Endothelial cell of umbilical vein (primary cell): ENCODE measurements around the gene DCUN1D1. TPM values are rescaled to one million over a fixed set of nuclear protein-coding genes. Genes with fewer than 3 reads are reported as not detected.

ENCODE experiments used
- BruUV-seq: library from RNA; stranded (reverse); fragments of 400-500 nt; replicated peaks from 2 replicates; lab custom pipeline; 2021; lab: Mats Ljungman, UMichigan
- CTCF ChIA-PET: fragments of 300-600, 350-600 bp; sonication (Branson Sonifier 250); formaldehyde crosslinking; loops from one replicate; lab custom pipeline; 2021; ENCODE audit warnings: antibody characterized with exemption, inconsistent platforms; lab: Charles Lee
- POLR2A ChIA-PET: fragments of 300-600, 350-600 bp; sonication (Branson Sonifier 250); formaldehyde crosslinking; loops from one replicate; lab custom pipeline; 2021; ENCODE audit warnings: antibody characterized with exemption, inconsistent platforms; lab: Charles Lee
- DNase-seq: peaks from one replicate; pipeline ENCODE4 v3.0.0-alpha.2; 2011; ENCODE audit warnings: low read depth, low spot score
- FAIRE-seq: peaks from 2 replicates; lab custom pipeline; 2011; peaks lifted over from hg19 to GRCh38; lab: Jason Lieb, UNC
- H2AFZ ChIP-seq: 2 replicates; pipeline ENCODE4 v1.6.0; 2012; ENCODE audit warnings: low read depth, low read length, control low read depth, inconsistent platforms
- H3K27ac ChIP-seq: 2 replicates; pipeline ENCODE4 v1.5.1; 2011; ENCODE audit warnings: low read depth, mild to moderate bottlenecking, control low read depth, low read length, moderate library complexity; ENCODE audit not compliant: insufficient read depth
- H3K27me3 ChIP-seq, 2 experiments: 2 replicates each; pipeline versions ENCODE4 v1.6.0 to v1.6.1; 2011; ENCODE audit warnings: low read length in 2 of 2, mixed read lengths in 1 of 2; ENCODE audit not compliant: control insufficient read depth in 2 of 2, insufficient read depth in 2 of 2
- H3K36me3 ChIP-seq, 2 experiments: 2 replicates in 1 of 2; 3 replicates in 1 of 2; pipeline ENCODE4 v1.5.1; 2011; ENCODE audit warnings: low read length in 2 of 2, mild to moderate bottlenecking in 1 of 2, moderate library complexity in 1 of 2; ENCODE audit not compliant: control insufficient read depth in 2 of 2, insufficient read depth in 2 of 2; ENCODE audit errors: extremely low read depth in 1 of 2
- H3K4me1 ChIP-seq: 3 replicates; pipeline ENCODE4 v1.5.1; 2011; ENCODE audit warnings: mild to moderate bottlenecking, low read length; ENCODE audit not compliant: control insufficient read depth, insufficient read depth; ENCODE audit errors: extremely low read depth
- H3K4me2 ChIP-seq: 2 replicates; pipeline ENCODE4 v1.6.1; 2011; ENCODE audit warnings: low read length, control low read depth, mixed read lengths; ENCODE audit not compliant: insufficient read depth
- H3K4me3 ChIP-seq, 3 experiments: fragments of 200-600 bp in 1 of 3; sonication (generic), shearing (Covaris generic) in 1 of 3; replicated peaks in 1 of 3; 2 replicates each; pipeline ENCODE4 v1.5.1; 2011 to 2016; ENCODE audit warnings: control low read depth in 3 of 3, low read length in 3 of 3, mild to moderate bottlenecking in 2 of 3, inconsistent platforms in 1 of 3, low read depth in 1 of 3, moderate library complexity in 1 of 3; ENCODE audit not compliant: insufficient read depth in 1 of 3
- H3K79me2 ChIP-seq: 2 replicates; pipeline ENCODE4 v1.6.0; 2012; ENCODE audit warnings: low read length, inconsistent platforms; ENCODE audit not compliant: control insufficient read depth, insufficient read depth
- H3K9ac ChIP-seq: replicated peaks from 2 replicates; pipeline ENCODE3; 2011; ENCODE audit warnings: low read length, control low read depth; ENCODE audit not compliant: insufficient read depth; ENCODE audit errors: extremely low read depth
- H3K9me1 ChIP-seq: replicated peaks from 3 replicates; pipeline ENCODE4 v1.6.0; 2011; ENCODE audit warnings: mild to moderate bottlenecking, low read length; ENCODE audit not compliant: control insufficient read depth, insufficient read depth; ENCODE audit errors: extremely low read depth
- H3K9me3 ChIP-seq: replicated peaks from 2 replicates; pipeline ENCODE4 v1.5.1; 2012; ENCODE audit warnings: low read length, inconsistent platforms; ENCODE audit not compliant: control insufficient read depth, insufficient read depth
- H4K20me1 ChIP-seq: replicated peaks from 2 replicates; pipeline ENCODE3; 2011; ENCODE audit warnings: mild to moderate bottlenecking, low read length; ENCODE audit not compliant: control insufficient read depth, insufficient read depth; ENCODE audit errors: extremely low read depth
- EZH2 ChIP-seq: IDR thresholded peaks from 2 replicates; pipeline ENCODE4 v1.6.1; 2012; ENCODE audit warnings: borderline replicate concordance, low read depth, mild to moderate bottlenecking, moderate library complexity, low read length, inconsistent platforms; ENCODE audit not compliant: severe bottlenecking
- FOS ChIP-seq: IDR thresholded peaks from 2 replicates; pipeline ENCODE4 v1.6.1; 2011; ENCODE audit warnings: mild to moderate bottlenecking, low read length, moderate library complexity, borderline replicate concordance; ENCODE audit not compliant: insufficient read depth
- GATA2 ChIP-seq: IDR thresholded peaks from 2 replicates; pipeline ENCODE4 v1.7.0; 2011; ENCODE audit warnings: low read depth, mild to moderate bottlenecking, moderate library complexity, mixed read lengths, low read length; ENCODE audit not compliant: insufficient read length, insufficient read depth
- JUN ChIP-seq: IDR thresholded peaks from 2 replicates; pipeline ENCODE4 v1.6.1; 2011; ENCODE audit warnings: borderline replicate concordance, low read depth; ENCODE audit not compliant: insufficient read length, insufficient read depth
- MYC ChIP-seq: IDR thresholded peaks from one replicate; pipeline ENCODE4 v1.6.1; 2011; ENCODE audit warnings: mild to moderate bottlenecking, low read depth, low read length
- POLR2A ChIP-seq: IDR thresholded peaks from 2 replicates; pipeline ENCODE4 v1.6.1; 2012; ENCODE audit warnings: low read depth, mild to moderate bottlenecking, control low read depth, low read length
- POLR2AphosphoS5 ChIP-seq: IDR thresholded peaks from 2 replicates; pipeline ENCODE4 v1.6.1; 2012; ENCODE audit warnings: low read depth, mild to moderate bottlenecking, control low read depth, low read length, moderate library complexity; ENCODE audit not compliant: insufficient read depth
- dilution Hi-C: fragments of 300-500 bp; cut with MboI; formaldehyde crosslinking; loops from one replicate; pipeline ENCODE4 v1.15.0; 2019; ENCODE audit warnings: low sequenced_read_pairs; ENCODE audit not compliant: extremely low pct_ligation_motif_present
- intact Hi-C: fragments of 100-400 bp; cut with micrococcal nuclease; formaldehyde crosslinking; loops from one replicate; pipeline ENCODE4 v1.10.0; 2022
- polyA plus RNA-seq, 4 experiments: library from polyadenylated mRNA; depleted of rRNA in 3 of 4; stranded (reverse) in 3 of 4; unstranded in 1 of 4; fragments of >200 nt; gene quantifications; 2 replicates each; pipeline versions ENCODE4 v1.2.1 to v1.2.3, GENCODE V29; 2011 to 2012; ENCODE audit warnings: missing spikeins in 1 of 4
- total RNA-seq: library from RNA; stranded (reverse); gene quantifications from 2 replicates; pipeline ENCODE4 v1.2.3, GENCODE V29; 2021
- TF ChIP-seq, protein P1 (sequence below): IDR thresholded peaks from 2 replicates; pipeline ENCODE4 v1.6.1; 2011; ENCODE audit not compliant: insufficient read depth, insufficient read length
- TF ChIP-seq, protein P2 (sequence below), 2 donors: IDR thresholded peaks; 1 replicate in 1 of 2; 2 replicates in 1 of 2; pipeline ENCODE4 v1.5.1; 2011; ENCODE audit warnings: low read length in 2 of 2, mild to moderate bottlenecking in 2 of 2, moderate library complexity in 2 of 2, control low read depth in 1 of 2, inconsistent platforms in 1 of 2, low read depth in 1 of 2; ENCODE audit not compliant: insufficient read depth in 1 of 2; ENCODE audit errors: extremely low read depth in 1 of 2

Gene DCUN1D1
- total and polyA plus RNA-seq, 2 donors (not counting 3 experiments of a cell fraction or from before 2014, with no cell fraction given), result 4.9 to 41.3 TPM

DNA sequence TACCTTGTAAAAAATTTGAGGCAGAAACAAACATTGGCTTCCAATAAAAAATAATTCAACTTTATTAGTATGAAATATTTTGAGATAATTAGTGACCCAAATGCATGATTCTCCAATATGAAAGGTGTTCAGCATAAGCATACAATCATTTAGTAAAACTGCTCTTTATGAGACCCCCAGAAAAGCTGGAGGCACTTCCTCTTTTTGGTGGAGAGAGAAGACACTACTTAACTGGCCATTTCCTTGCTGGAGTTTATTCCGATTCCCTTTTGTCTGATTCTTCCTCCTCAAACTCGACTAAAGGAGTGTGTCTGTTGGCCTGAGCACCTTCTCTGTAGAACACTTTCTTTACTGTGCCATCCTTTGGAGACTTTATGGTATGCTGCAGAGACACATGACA is 34.8 kb upstream of the DCUN1D1 start:
- no peak for FAIRE-seq
- H3K9me3 ChIP-seq, result no peaks in the 10 kb centered on the region
- no TSS peak for BruUV-seq
- TF ChIP-seq JUN (no peak), GATA2 (no peak), FOS (no peak), POLR2AphosphoS5 (no peak), POLR2A (no peak), MYC (no peak), EZH2 (no peak)
- TF ChIP-seq, protein P1, sequence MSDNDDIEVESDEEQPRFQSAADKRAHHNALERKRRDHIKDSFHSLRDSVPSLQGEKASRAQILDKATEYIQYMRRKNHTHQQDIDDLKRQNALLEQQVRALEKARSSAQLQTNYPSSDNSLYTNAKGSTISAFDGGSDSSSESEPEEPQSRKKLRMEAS, result no peak
- TF ChIP-seq, protein P2, sequence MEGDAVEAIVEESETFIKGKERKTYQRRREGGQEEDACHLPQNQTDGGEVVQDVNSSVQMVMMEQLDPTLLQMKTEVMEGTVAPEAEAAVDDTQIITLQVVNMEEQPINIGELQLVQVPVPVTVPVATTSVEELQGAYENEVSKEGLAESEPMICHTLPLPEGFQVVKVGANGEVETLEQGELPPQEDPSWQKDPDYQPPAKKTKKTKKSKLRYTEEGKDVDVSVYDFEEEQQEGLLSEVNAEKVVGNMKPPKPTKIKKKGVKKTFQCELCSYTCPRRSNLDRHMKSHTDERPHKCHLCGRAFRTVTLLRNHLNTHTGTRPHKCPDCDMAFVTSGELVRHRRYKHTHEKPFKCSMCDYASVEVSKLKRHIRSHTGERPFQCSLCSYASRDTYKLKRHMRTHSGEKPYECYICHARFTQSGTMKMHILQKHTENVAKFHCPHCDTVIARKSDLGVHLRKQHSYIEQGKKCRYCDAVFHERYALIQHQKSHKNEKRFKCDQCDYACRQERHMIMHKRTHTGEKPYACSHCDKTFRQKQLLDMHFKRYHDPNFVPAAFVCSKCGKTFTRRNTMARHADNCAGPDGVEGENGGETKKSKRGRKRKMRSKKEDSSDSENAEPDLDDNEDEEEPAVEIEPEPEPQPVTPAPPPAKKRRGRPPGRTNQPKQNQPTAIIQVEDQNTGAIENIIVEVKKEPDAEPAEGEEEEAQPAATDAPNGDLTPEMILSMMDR (IDR thresholded peaks at IDR 0.05; ENCODE audit: extremely low read depth in 1 of 2, insufficient read depth in 1 of 2, low read depth in 1 of 2, low read length in 2 of 2), result no peak
- no peaks in the 10 kb centered on the region for H3K4me1 ChIP-seq
- intact Hi-C loops, result no loop called here
- H3K27me3 ChIP-seq, result no peaks in the 10 kb centered on the region
- dilution Hi-C loops, result no loop called here
- no peaks in the 10 kb centered on the region for H3K79me2 ChIP-seq
- H3K9me1 ChIP-seq, result no peaks in the 10 kb centered on the region
- H3K4me2 ChIP-seq, result no peak overlapping the region
- no peak overlapping the region for H3K4me3 ChIP-seq
- no peak overlapping the region for H3K9ac ChIP-seq
- POLR2A ChIA-PET, result no interaction called here
- H2AFZ ChIP-seq, result no peak overlapping the region
- H3K36me3 ChIP-seq, result peaks cover 0 to 2% of the 10 kb centered on the region in 2 experiments
- H4K20me1 ChIP-seq, result no peaks in the 10 kb centered on the region
- H3K27ac ChIP-seq, result no peak overlapping the region
- CTCF ChIA-PET, result no interaction called here
- DNase-seq, result no peak
